Stomach (tissue), 4 donors: ENCODE data around the gene UBE2G1.

Experiments used
- CTCF ChIP-seq, 7 experiments: fragments of 450-650 bp in 4 of 7; fragments of 200-600 bp in 3 of 7; sonication (generic) in 3 of 7; IDR thresholded peaks; one replicate each; pipeline ENCODE4 v1.5.1; 2016 to 2019; ENCODE audit warnings: antibody characterized with exemption in 7 of 7, control low read depth in 2 of 7, mild to moderate bottlenecking in 1 of 7
- POLR2A ChIP-seq, 4 donors: fragments of 450-650 bp; IDR thresholded peaks; one replicate each; pipeline ENCODE4 v1.6.1; 2016; ENCODE audit warnings: antibody characterized with exemption in 4 of 4, control low read depth in 2 of 4, mild to moderate bottlenecking in 1 of 4, moderate library complexity in 1 of 4
- POLR2AphosphoS5 ChIP-seq, 3 donors: sonication (generic); formaldehyde crosslinking; IDR thresholded peaks; one replicate each; pipeline ENCODE4 v1.6.1; 2016; ENCODE audit warnings: antibody characterized with exemption in 3 of 3

GRCh38 chr17:4334776-4335584, 31.5 kb downstream of the UBE2G1 start:
- no peak for TF ChIP-seq CTCF (IDR thresholded peaks at IDR 0.05)
- TF ChIP-seq POLR2A (IDR thresholded peaks at IDR 0.05), result no peak
- TF ChIP-seq POLR2AphosphoS5 (IDR thresholded peaks at IDR 0.05), result no peak
